Lung (tissue), 12 donors: ENCODE data around the gene SLC6A16. TPM values are rescaled to one million over a fixed set of nuclear protein-coding genes. Genes with fewer than 3 reads are reported as not detected.
"Not testable (repeated sequence)": the region's sequence is repeated elsewhere in the genome, so short reads cannot be mapped to it uniquely, and the experiment has no call there.

Source experiments
- ATAC-seq: fragments of 200-7000 bp; cut with Tn5 transposase; one replicate; pipeline ENCODE4 v1.9.1; 2020; ENCODE audit warnings: moderate number of reproducible peaks; ENCODE audit not compliant: insufficient read depth, low FRiP score
- DNase-seq, 3 donors: peaks; one replicate each; pipeline ENCODE4 v3.0.0-alpha.2; 2013 to 2017
- H3K27ac ChIP-seq, 2 donors: one replicate each; pipeline ENCODE4 v1.5.1; 2013; ENCODE audit warnings: mild to moderate bottlenecking in 2 of 2, moderate library complexity in 2 of 2, control low read depth in 1 of 2, inconsistent platforms in 1 of 2, low read depth in 1 of 2, low read length in 1 of 2
- H3K27me3 ChIP-seq, 3 donors: one replicate each; pipeline ENCODE4 v1.5.1; 2013; ENCODE audit warnings: low read length in 2 of 3; ENCODE audit not compliant: control insufficient read depth in 3 of 3, insufficient read depth in 3 of 3
- H3K36me3 ChIP-seq, 4 donors: one replicate each; pipeline ENCODE4 v1.5.1; 2013; ENCODE audit warnings: low read length in 4 of 4, mild to moderate bottlenecking in 1 of 4, moderate library complexity in 1 of 4; ENCODE audit not compliant: control insufficient read depth in 4 of 4, insufficient read depth in 4 of 4
- H3K4me1 ChIP-seq, 5 donors: one replicate each; pipeline ENCODE4 v1.5.1; 2013; ENCODE audit warnings: low read length in 5 of 5, mild to moderate bottlenecking in 2 of 5, moderate library complexity in 1 of 5; ENCODE audit not compliant: control insufficient read depth in 5 of 5, insufficient read depth in 5 of 5
- H3K4me3 ChIP-seq: one replicate; pipeline ENCODE4 v1.5.1; 2013; ENCODE audit warnings: mild to moderate bottlenecking, control low read depth, moderate library complexity
- H3K9ac ChIP-seq, 2 donors: one replicate each; pipeline ENCODE4 v1.5.1; 2013; ENCODE audit warnings: low read length in 2 of 2, control low read depth in 1 of 2; ENCODE audit not compliant: insufficient read depth in 1 of 2
- H3K9me3 ChIP-seq, 4 donors: one replicate each; pipeline ENCODE4 v1.5.1; 2013; ENCODE audit warnings: low read length in 3 of 4, mild to moderate bottlenecking in 1 of 4, moderate library complexity in 1 of 4; ENCODE audit not compliant: control insufficient read depth in 4 of 4, insufficient read depth in 3 of 4
- CTCF ChIP-seq: IDR thresholded peaks from 2 replicates; pipeline ENCODE4 v1.5.1; 2012; ENCODE audit warnings: mild to moderate bottlenecking; ENCODE audit errors: control extremely low read depth, extremely low read depth
- WGBS, 2 donors: extraction: QIAGEN DNeasy Blood & Tissue Kit; methylation state at CpG; one replicate each; pipeline ENCODE4 v1.1.7; 2013; 5-methylcytosine and 5-hydroxymethylcytosine counted together
- polyA plus RNA-seq, 2 donors: library from polyadenylated mRNA; stranded (reverse); fragments of 200-250 nt; gene quantifications; one replicate each; pipeline ENCODE4 v1.2.1, GENCODE V29; 2013
- total RNA-seq, 2 donors: library from RNA; depleted of rRNA in 1 of 2; stranded (reverse); fragments of >200 nt in 1 of 2; gene quantifications; one replicate each; pipeline ENCODE4 v1.2.1, GENCODE V29; 2014 to 2021
- donor health status: control.
- donor health status: control.
- donor health status: Bipolar disorder and iron deficiency.
- donor health status: healthy.
- donor health status: DM: yes; HTN: yes; CAD: no.

Gene SLC6A16
- total and polyA plus RNA-seq, 4 donors = 0.93 to 2.5 (median 2.1) TPM

- no peaks in the 10 kb centered on the region for H3K36me3 ChIP-seq
- H3K9ac ChIP-seq = no peak overlapping the region
- no peak overlapping the region for H3K27ac ChIP-seq
- no peak for ATAC-seq
- H3K4me1 ChIP-seq = no peaks in the 10 kb centered on the region
- no peaks in the 10 kb centered on the region for H3K9me3 ChIP-seq
- H3K4me3 ChIP-seq = no peak overlapping the region
- no peak for DNase-seq
- WGBS, 2 donors = 89 to 96% methylated on average over 7 to 8 of the region's 8 CpGs
- no peak for TF ChIP-seq CTCF
- H3K27me3 ChIP-seq = no peaks in the 10 kb centered on the region
These were observed 29.6 kb downstream of the SLC6A16 start for GRCh38 chr19:49295208-49295880.

GRCh38 chr19:49294401-49294800, 30.6 kb downstream of the SLC6A16 start:
- TF ChIP-seq CTCF = no peak
- Histone ChIP-seq H3K9ac (no peak overlapping the region), H3K4me1 (no peaks in the 10 kb centered on the region), H3K27me3 (no peaks in the 10 kb centered on the region), H3K9me3 (no peaks in the 10 kb centered on the region), H3K4me3 (no peak overlapping the region), H3K27ac (no peak overlapping the region), H3K36me3 (no peaks in the 10 kb centered on the region)
- DNase-seq = no peak
- 87 to 90% methylated on average over 6 of the region's 6 CpGs for WGBS, 2 donors
- ATAC-seq = no peak

- ATAC-seq (no peak), DNase-seq (no peak)
- Histone ChIP-seq H3K36me3 (no peaks in the 10 kb centered on the region), H3K27me3 (no peaks in the 10 kb centered on the region), H3K4me3 (no peak overlapping the region), H3K27ac (no peak overlapping the region), H3K4me1 (no peaks in the 10 kb centered on the region), H3K9me3 (no peaks in the 10 kb centered on the region), H3K9ac (no peak overlapping the region)
- TF ChIP-seq CTCF = no peak
- 92 to 95% methylated on average over 3 of the region's 3 CpGs for WGBS, 2 donors
These were observed 34.5 kb downstream of the SLC6A16 start for GRCh38 chr19:49290517-49290916.

- H3K4me1 ChIP-seq, H3K9me3 ChIP-seq, ATAC-seq, H3K27me3 ChIP-seq, DNase-seq, H3K4me3 ChIP-seq, H3K9ac ChIP-seq, H3K27ac ChIP-seq, H3K36me3 ChIP-seq: not testable (repeated sequence)
- WGBS, 2 donors = 54 to 65% methylated on average over 2 of the region's 2 CpGs
These were observed 35.7 kb downstream of the SLC6A16 start for GRCh38 chr19:49289286-49289685.

- H3K4me3 ChIP-seq, H3K9me3 ChIP-seq, H3K27me3 ChIP-seq, ATAC-seq, DNase-seq, H3K27ac ChIP-seq, H3K36me3 ChIP-seq, H3K4me1 ChIP-seq, H3K9ac ChIP-seq: not testable (repeated sequence)
- 92 to 97% methylated on average over 4 of the region's 4 CpGs for WGBS, 2 donors
These were observed 36.8 kb downstream of the SLC6A16 start for GRCh38 chr19:49288205-49288604.
